ENCODE data around the gene FOLR2. TPM values are rescaled to one million over a fixed set of nuclear protein-coding genes. Genes with fewer than 3 reads are reported as not detected.

Gene FOLR2
- total RNA-seq, 1 experiment from 2014 or later = not detected

- BruUV-seq (replicated peaks) = no TSS peak
- TF ChIP-seq CTCF (IDR thresholded peaks at IDR 0.05; ENCODE audit: unreplicated experiment) = no peak
- Mint-ChIP-seq H3K9me3 (ENCODE audit: low read depth, unreplicated experiment) (no peaks in the 10 kb centered on the region), H3K4me3 (ENCODE audit: low read depth, unreplicated experiment) (no peak within 1 kb of the TSS), H3K4me1 (ENCODE audit: low read depth, unreplicated experiment) (no peaks in the 10 kb centered on the region), H3K27me3 (ENCODE audit: unreplicated experiment) (peaks cover 39% of the 10 kb centered on the region), H3K27ac (ENCODE audit: unreplicated experiment) (no peak within 1 kb of the TSS), H3K36me3 (ENCODE audit: insufficient read depth, unreplicated experiment) (peaks cover 7% of the 10 kb centered on the region)
- CTCF ChIA-PET = no interaction called here
- intact Hi-C loops (cut with micrococcal nuclease; ENCODE audit: unreplicated experiment) = no loop called here
- no peak for DNase-seq
Measured at GRCh38 chr11:72244060-72244360, 27.4 kb downstream of the FOLR2 start, which contains the start of gene PHOX2A. TSS of gene PHOX2A (minus strand) at chr11:72244176. CDS start at chr11:72244004, 172 bp downstream.

- H3K36me3 Mint-ChIP-seq (ENCODE audit: insufficient read depth, unreplicated experiment) = peaks cover under 1% of the 10 kb centered on the region
- no peak overlapping the region for H3K27ac Mint-ChIP-seq (ENCODE audit: unreplicated experiment)
- H3K9me3 Mint-ChIP-seq (ENCODE audit: low read depth, unreplicated experiment) = no peaks in the 10 kb centered on the region
- BruUV-seq (replicated peaks) = no TSS peak
- H3K27me3 Mint-ChIP-seq (ENCODE audit: unreplicated experiment) = peaks cover 42% of the 10 kb centered on the region
- DNase-seq = no peak
- H3K4me3 Mint-ChIP-seq (ENCODE audit: low read depth, unreplicated experiment) = no peak overlapping the region
- intact Hi-C loops (cut with micrococcal nuclease; ENCODE audit: unreplicated experiment) = no loop called here
- no peaks in the 10 kb centered on the region for H3K4me1 Mint-ChIP-seq (ENCODE audit: low read depth, unreplicated experiment)
- no peak for TF ChIP-seq CTCF (IDR thresholded peaks at IDR 0.05; ENCODE audit: unreplicated experiment)
- CTCF ChIA-PET = no interaction called here
Measured at GRCh38 chr11:72244361-72245262, 28.0 kb downstream of the FOLR2 start.

- no TSS peak for BruUV-seq (replicated peaks)
- CTCF ChIA-PET = no interaction called here
- H3K9me3 Mint-ChIP-seq (ENCODE audit: low read depth, unreplicated experiment) = no peaks in the 10 kb centered on the region
Measured at GRCh38 chr11:72245263-72245816, 28.7 kb downstream of the FOLR2 start.

GRCh38 chr11:72247584-72247983, 31.0 kb downstream of the FOLR2 start:
- Mint-ChIP-seq H3K4me1 (ENCODE audit: low read depth, unreplicated experiment) (no peaks in the 10 kb centered on the region), H3K36me3 (ENCODE audit: insufficient read depth, unreplicated experiment) (no peaks in the 10 kb centered on the region), H3K27ac (ENCODE audit: unreplicated experiment) (no peak overlapping the region), H3K27me3 (ENCODE audit: unreplicated experiment) (peaks cover 37% of the 10 kb centered on the region), H3K9me3 (ENCODE audit: low read depth, unreplicated experiment) (no peaks in the 10 kb centered on the region), H3K4me3 (ENCODE audit: low read depth, unreplicated experiment) (no peak overlapping the region)
- no TSS peak for BruUV-seq (replicated peaks)
- intact Hi-C loops (cut with micrococcal nuclease; ENCODE audit: unreplicated experiment) = no loop called here
- no peak for TF ChIP-seq CTCF (IDR thresholded peaks at IDR 0.05; ENCODE audit: unreplicated experiment)
- CTCF ChIA-PET = no interaction called here
- no peak for DNase-seq

More at GRCh38 chr11:72245263-72245816, 28.7 kb downstream of the FOLR2 start:
- no peaks in the 10 kb centered on the region for H3K36me3 Mint-ChIP-seq (ENCODE audit: insufficient read depth, unreplicated experiment)
- no peak overlapping the region for H3K4me3 Mint-ChIP-seq (ENCODE audit: low read depth, unreplicated experiment)
- peaks cover 41% of the 10 kb centered on the region for H3K27me3 Mint-ChIP-seq (ENCODE audit: unreplicated experiment)
- no peak overlapping the region for H3K27ac Mint-ChIP-seq (ENCODE audit: unreplicated experiment)
- H3K4me1 Mint-ChIP-seq (ENCODE audit: low read depth, unreplicated experiment) = no peaks in the 10 kb centered on the region
- no peak for TF ChIP-seq CTCF (IDR thresholded peaks at IDR 0.05; ENCODE audit: unreplicated experiment)
- no peak for DNase-seq
- intact Hi-C loops (cut with micrococcal nuclease; ENCODE audit: unreplicated experiment) = no loop called here
